K562 (cell line): ENCODE data around the gene ARL14. TPM values are rescaled to one million over a fixed set of nuclear protein-coding genes. Genes with fewer than 3 reads are reported as not detected.

Experiments used
- ATAC-seq: fragments of 200-7000 bp; cut with Tn5 transposase; 3 replicates; pipeline ENCODE4 v1.9.1; 2020; ENCODE audit warnings: moderate library complexity
- BruUV-seq: library from RNA; stranded (reverse); fragments of 400-500 nt; replicated peaks from 2 replicates; lab custom pipeline; 2021; lab: Mats Ljungman, UMichigan
- CTCF ChIA-PET: fragments of 300-600 bp; formaldehyde crosslinking; extraction: SDS; loops from one replicate; lab custom pipeline; 2021; ENCODE audit warnings: low intra/inter-chr PET ratio; lab: Yijun Ruan, JAX
- POLR2A ChIA-PET: fragments of 300-600, 350-650 bp; sonication (Branson Sonifier 250); formaldehyde crosslinking; extraction: SDS; loops from one replicate; lab custom pipeline; 2021; ENCODE audit warnings: antibody characterized with exemption, inconsistent platforms; lab: Yijun Ruan, JAX
- DNase-seq, 4 experiments: peaks; one replicate each; pipeline versions ENCODE4 v3.0.0 to v3.0.0-alpha.2; 2011 to 2018; ENCODE audit warnings: low spot score in 3 of 4, mixed read lengths in 3 of 4; ENCODE audit errors: extremely low read depth in 1 of 4
- FAIRE-seq: peaks from 2 replicates; lab custom pipeline; 2011; peaks lifted over from hg19 to GRCh38; lab: Jason Lieb, UNC
- H2AFZ ChIP-seq: 2 replicates; pipeline ENCODE4 v1.6.0; 2011; ENCODE audit warnings: low read depth, low read length, control low read depth, inconsistent platforms
- H3K27ac ChIP-seq: fragments of 200-600 bp; 3 replicates; pipeline ENCODE4 v1.8.0; 2011; ENCODE audit warnings: low read depth, mild to moderate bottlenecking, control low read depth, inconsistent platforms, low read length, moderate library complexity, mixed read lengths; ENCODE audit errors: extremely low read depth
- H3K27me3 ChIP-seq, 2 experiments: fragments of 300-600 bp in 1 of 2; 2 replicates in 1 of 2; 3 replicates in 1 of 2; pipeline versions ENCODE4 v1.6.0 to v1.8.0; 2011; ENCODE audit warnings: inconsistent platforms in 2 of 2, low read length in 2 of 2, mild to moderate bottlenecking in 1 of 2, mixed read lengths in 1 of 2, moderate library complexity in 1 of 2; ENCODE audit not compliant: control insufficient read depth in 2 of 2, insufficient read depth in 2 of 2
- H3K36me3 ChIP-seq: fragments of 300-600 bp; 3 replicates; pipeline ENCODE4 v1.8.0; 2011; ENCODE audit warnings: mild to moderate bottlenecking, low read length, inconsistent platforms; ENCODE audit not compliant: control insufficient read depth, insufficient read depth
- H3K4me1 ChIP-seq, 2 experiments: fragments of 200-600 bp in 1 of 2; replicated peaks in 1 of 2; 2 replicates in 1 of 2; 3 replicates in 1 of 2; pipeline versions ENCODE4 v1.5.1 to v1.8.0; 2011; ENCODE audit warnings: inconsistent platforms in 2 of 2, low read length in 2 of 2, mild to moderate bottlenecking in 1 of 2, mixed read lengths in 1 of 2, moderate library complexity in 1 of 2; ENCODE audit not compliant: control insufficient read depth in 2 of 2, insufficient read depth in 2 of 2
- H3K4me2 ChIP-seq: 2 replicates; pipeline ENCODE4 v1.6.1; 2011; ENCODE audit warnings: low read length, control low read depth, inconsistent platforms, mixed read lengths; ENCODE audit not compliant: insufficient read depth
- H3K4me3 ChIP-seq: fragments of 200-600 bp; sonication (generic), shearing (Covaris generic); 2 replicates; pipeline ENCODE4 v1.5.1; 2016; ENCODE audit warnings: control low read depth, inconsistent platforms
- H3K79me2 ChIP-seq: fragments of 200-600 bp; 3 replicates; pipeline ENCODE4 v1.8.0; 2011; ENCODE audit warnings: low read length, inconsistent platforms; ENCODE audit not compliant: control insufficient read depth, insufficient read depth
- H3K9ac ChIP-seq, 2 experiments: 2 replicates each; pipeline versions ENCODE4 v1.6.0 to v1.6.1; 2011; ENCODE audit warnings: low read depth in 2 of 2, low read length in 2 of 2, control low read depth in 1 of 2, inconsistent platforms in 1 of 2, mild to moderate bottlenecking in 1 of 2, mixed read lengths in 1 of 2; ENCODE audit not compliant: insufficient read depth in 1 of 2
- H3K9me1 ChIP-seq: one replicate; pipeline ENCODE4 v1.6.0; 2011; ENCODE audit warnings: inconsistent platforms, mild to moderate bottlenecking, low read length, moderate library complexity; ENCODE audit not compliant: control insufficient read depth, insufficient read depth
- H3K9me3 ChIP-seq: replicated peaks from 2 replicates; pipeline ENCODE4 v1.5.1; 2011; ENCODE audit warnings: low read depth, low read length, inconsistent platforms; ENCODE audit not compliant: control insufficient read depth, insufficient read depth
- H4K20me1 ChIP-seq: replicated peaks from 2 replicates; pipeline ENCODE4 v1.6.1; 2011; ENCODE audit warnings: low read length, inconsistent platforms, mixed read lengths; ENCODE audit not compliant: control insufficient read depth, insufficient read depth
- ATF7 ChIP-seq: fragments of 450-650 bp; IDR thresholded peaks from 2 replicates; pipeline ENCODE4 v1.7.1; 2014; ENCODE audit warnings: mild to moderate bottlenecking, moderate library complexity
- CREB1 ChIP-seq, 2 experiments: sonication (generic) in 1 of 2; formaldehyde crosslinking in 1 of 2; IDR thresholded peaks; 2 replicates each; pipeline versions ENCODE4 v1.6.1 to v1.8.0; 2012 to 2022; ENCODE audit warnings: inconsistent platforms in 1 of 2, mild to moderate bottlenecking in 1 of 2, missing genetic modification reagents in 1 of 2, moderate library complexity in 1 of 2
- CREM ChIP-seq: IDR thresholded peaks from 2 replicates; pipeline ENCODE4 v1.6.1; 2014; ENCODE audit warnings: antibody characterized with exemption, low read depth
- ETV6 ChIP-seq, 3 experiments: fragments of 150-350 bp in 1 of 3; sonication (generic) in 1 of 3; formaldehyde crosslinking in 1 of 3; IDR thresholded peaks; 2 replicates each; pipeline versions ENCODE4 v1.6.1 to v1.8.0; 2014 to 2022; ENCODE audit warnings: borderline replicate concordance in 2 of 3, low read depth in 2 of 3, antibody characterized with exemption in 1 of 3, low read length in 1 of 3, mild to moderate bottlenecking in 1 of 3, missing genetic modification reagents in 1 of 3
- GTF2B ChIP-seq: IDR thresholded peaks from 2 replicates; pipeline ENCODE4 v1.6.1; 2011; ENCODE audit not compliant: insufficient read length; ENCODE audit errors: extremely low read depth
- KLF10 ChIP-seq: fragments of 250-450 bp; sonication (Bioruptor Pico); IDR thresholded peaks from 2 replicates; pipeline ENCODE4 v1.6.1; 2021; ENCODE audit warnings: matching md5 sums
- NCOA2 ChIP-seq, 2 experiments: fragments of 450-650 bp; IDR thresholded peaks; 2 replicates each; pipeline ENCODE4 v1.6.1; 2018; ENCODE audit warnings: mild to moderate bottlenecking in 2 of 2, moderate library complexity in 1 of 2; ENCODE audit not compliant: partially characterized antibody in 2 of 2
- NCOR1 ChIP-seq: fragments of 450-650 bp; IDR thresholded peaks from 2 replicates; pipeline ENCODE4 v1.6.1; 2016; ENCODE audit warnings: mild to moderate bottlenecking, moderate library complexity
- RHOXF2B ChIP-seq: fragments of 250-450 bp; sonication (Bioruptor Pico); conservative IDR thresholded peaks from 2 replicates; pipeline ENCODE4 v1.5.1; 2021
- SMAD2 ChIP-seq: fragments of 150-350 bp; IDR thresholded peaks from 2 replicates; pipeline ENCODE4 v1.6.1; 2014; ENCODE audit warnings: low read depth, mild to moderate bottlenecking, low read length
- SMARCA5 ChIP-seq: fragments of 450-650 bp; IDR thresholded peaks from 2 replicates; pipeline ENCODE4 v1.6.1; 2016
- TAL1 ChIP-seq: fragments of 450-650 bp; IDR thresholded peaks from 2 replicates; pipeline ENCODE4 v1.6.1; 2016; ENCODE audit warnings: mild to moderate bottlenecking
- TBL1XR1 ChIP-seq, 2 experiments: IDR thresholded peaks; 2 replicates each; pipeline ENCODE4 v1.6.1; 2012; ENCODE audit warnings: improper control_type of control experiment in 2 of 2, low read length in 2 of 2, mild to moderate bottlenecking in 1 of 2
- TCF7 ChIP-seq: sonication (generic); IDR thresholded peaks from 2 replicates; pipeline ENCODE4 v1.6.1; 2016; ENCODE audit warnings: antibody characterized with exemption, borderline replicate concordance
- TSC22D4 ChIP-seq: fragments of 450-650 bp; IDR thresholded peaks from 2 replicates; pipeline ENCODE4 v1.6.1; 2016; ENCODE audit warnings: missing genetic modification characterization, missing biosample characterization, control low read depth
- YBX1 ChIP-seq: fragments of 450-650 bp; IDR thresholded peaks from 2 replicates; pipeline ENCODE4 v1.7.1; 2016; ENCODE audit warnings: mild to moderate bottlenecking
- ZBTB1 ChIP-seq: sonication (generic); formaldehyde crosslinking; IDR thresholded peaks from 2 replicates; pipeline ENCODE4 v1.8.1; 2023; ENCODE audit warnings: missing genetic modification reagents, low read depth, mild to moderate bottlenecking, borderline replicate concordance
- ZBTB7A ChIP-seq: IDR thresholded peaks from 2 replicates; pipeline ENCODE4 v1.6.1; 2011; ENCODE audit warnings: low read depth, mild to moderate bottlenecking, low read length, moderate library complexity, borderline replicate concordance; ENCODE audit not compliant: control insufficient read depth
- ZNF165 ChIP-seq: fragments of 250-450 bp; sonication (Bioruptor Pico); IDR thresholded peaks from 2 replicates; pipeline ENCODE4 v1.4.0; 2020; ENCODE audit warnings: borderline replicate concordance
- ZNF184 ChIP-seq: sonication (generic); formaldehyde crosslinking; IDR thresholded peaks from 2 replicates; pipeline ENCODE4 v1.5.0; 2020; ENCODE audit warnings: missing genetic modification reagents
- WGBS: fragments of 100-300 bp; shearing (Covaris generic); methylation state at CpG from one replicate; pipeline ENCODE4 v1.1.6; 2016; ENCODE audit warnings: low coverage, mixed read lengths; ENCODE audit not compliant: insufficient coverage; ENCODE audit errors: missing lambda C conversion rate; 5-methylcytosine and 5-hydroxymethylcytosine counted together
- in situ Hi-C: fragments of 300-500 bp; cut with MboI; formaldehyde crosslinking; loops from 4 replicates; pipeline ENCODE4 v1.15.0; 2018; ENCODE audit warnings: inconsistent platforms, mixed read lengths
- intact Hi-C: fragments of 100-400 bp; cut with micrococcal nuclease; formaldehyde crosslinking; loops from 2 replicates; pipeline ENCODE4 v1.14.2; 2022
- polyA plus RNA-seq, 8 experiments: library from polyadenylated mRNA; depleted of rRNA in 4 of 8; stranded (reverse) in 5 of 8; unstranded in 3 of 8; fragments of >200 nt; fragmentation: Nextera tagmentation in 2 of 8; fragmentation: Illumina TruSeq in 1 of 8; extraction: Ambion mirVana in 2 of 8; extraction: Trizol in 1 of 8; gene quantifications; 2 replicates each; pipeline versions ENCODE4 v1.2.1 to v1.2.3, GENCODE V29; 2011 to 2014; ENCODE audit warnings: inconsistent platforms in 1 of 8, missing spikeins in 1 of 8
- total RNA-seq, 7 experiments: library from RNA; depleted of rRNA in 6 of 7; stranded (reverse); fragments of >200 nt in 6 of 7; fragmentation: Illumina TruSeq in 2 of 7; extraction: Trizol in 2 of 7; gene quantifications; 2 replicates each; pipeline versions ENCODE4 v1.2.1 to v1.2.3, GENCODE V29; 2011 to 2021; ENCODE audit warnings: low replicate concordance in 1 of 7
- TF ChIP-seq, protein P1 (sequence below), 2 experiments: fragments of 450-650 bp in 1 of 2; sonication (generic) in 1 of 2; formaldehyde crosslinking in 1 of 2; IDR thresholded peaks in 1 of 2; conservative IDR thresholded peaks in 1 of 2; 2 replicates each; pipeline versions ENCODE4 v1.6.1 to v1.8.1; 2016 to 2023; ENCODE audit warnings: mild to moderate bottlenecking in 2 of 2, moderate library complexity in 2 of 2, inconsistent platforms in 1 of 2, missing genetic modification reagents in 1 of 2
- TF ChIP-seq, protein P2 (sequence below): IDR thresholded peaks from 2 replicates; pipeline ENCODE4 v1.6.1; 2016; ENCODE audit warnings: missing genetic modification characterization, missing compliant biosample characterization

ARL14 gene
- total and polyA plus RNA-seq, 9 of the 15 experiments (the other 6 are each of a cell fraction or from before 2014, with no cell fraction given) = not detected

GRCh38 chr3:160695003-160695402, 18.0 kb downstream of the ARL14 start:
- no TSS peak for BruUV-seq
- no peaks in the 10 kb centered on the region for H3K79me2 ChIP-seq
- DNase-seq (peak in 2 of 4 experiments; percentile 11 to 17), FAIRE-seq (no peak), ATAC-seq (peak; percentile 47)
- no peaks in the 10 kb centered on the region for H4K20me1 ChIP-seq
- no peaks in the 10 kb centered on the region for H3K36me3 ChIP-seq
- H3K9ac ChIP-seq = no peak overlapping the region
- H3K9me1 ChIP-seq = no peaks in the 10 kb centered on the region
- no peak overlapping the region for H3K4me3 ChIP-seq
- H3K4me1 ChIP-seq = no peaks in the 10 kb centered on the region
- in situ Hi-C loops (no loop called here), intact Hi-C loops (no loop called here)
- no peak overlapping the region for H3K4me2 ChIP-seq
- ChIA-PET POLR2A (no interaction called here), CTCF (no interaction called here)
- no peaks in the 10 kb centered on the region for H3K27me3 ChIP-seq
- H3K27ac ChIP-seq = no peak overlapping the region
- under 1% methylated on average over 8 of the region's 8 CpGs for WGBS
- no peaks in the 10 kb centered on the region for H3K9me3 ChIP-seq
- H2AFZ ChIP-seq = no peak overlapping the region
- TF ChIP-seq TSC22D4 (tag) = no peak
- TF ChIP-seq KLF10 = no peak
- TF ChIP-seq SMARCA5 = no peak
- TF ChIP-seq YBX1 = no peak
- no peak for TF ChIP-seq GTF2B
- no peak for TF ChIP-seq SMAD2
- TF ChIP-seq ZNF184 (CRISPR knock-in tag) = no peak
- TF ChIP-seq ZBTB1 (CRISPR knock-in tag) = no peak
- TF ChIP-seq CREB1 (IDR thresholded peaks at IDR 0.05) = peak; percentile 74
- no peak; the same call in 1 of the 2 replicates for TF ChIP-seq CREB1 (CRISPR knock-in tag; IDR thresholded peaks at IDR 0.05)
- TF ChIP-seq, protein P1, sequence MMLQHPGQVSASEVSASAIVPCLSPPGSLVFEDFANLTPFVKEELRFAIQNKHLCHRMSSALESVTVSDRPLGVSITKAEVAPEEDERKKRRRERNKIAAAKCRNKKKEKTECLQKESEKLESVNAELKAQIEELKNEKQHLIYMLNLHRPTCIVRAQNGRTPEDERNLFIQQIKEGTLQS (IDR thresholded peaks at IDR 0.05) = peak; percentile 80
- TF ChIP-seq, protein P1 (CRISPR knock-in tag; conservative IDR thresholded peaks at IDR 0.05) = no peak
- TF ChIP-seq TBL1XR1 (IDR thresholded peaks at IDR 0.05; ENCODE audit: low read length in 2 of 2) = no peak
- no peak for TF ChIP-seq TCF7
- TF ChIP-seq ATF7 = peak; percentile 60; the same call in 1 of the 2 replicates
- TF ChIP-seq NCOA2 (IDR thresholded peaks at IDR 0.05; ENCODE audit: partially characterized antibody in 2 of 2) = no peak
- TF ChIP-seq NCOR1 = no peak
- TF ChIP-seq ZBTB7A = no peak
- TF ChIP-seq CREM = peak; percentile 83
- TF ChIP-seq ZNF165 (CRISPR knock-in tag) = no peak
- TF ChIP-seq, protein P2, sequence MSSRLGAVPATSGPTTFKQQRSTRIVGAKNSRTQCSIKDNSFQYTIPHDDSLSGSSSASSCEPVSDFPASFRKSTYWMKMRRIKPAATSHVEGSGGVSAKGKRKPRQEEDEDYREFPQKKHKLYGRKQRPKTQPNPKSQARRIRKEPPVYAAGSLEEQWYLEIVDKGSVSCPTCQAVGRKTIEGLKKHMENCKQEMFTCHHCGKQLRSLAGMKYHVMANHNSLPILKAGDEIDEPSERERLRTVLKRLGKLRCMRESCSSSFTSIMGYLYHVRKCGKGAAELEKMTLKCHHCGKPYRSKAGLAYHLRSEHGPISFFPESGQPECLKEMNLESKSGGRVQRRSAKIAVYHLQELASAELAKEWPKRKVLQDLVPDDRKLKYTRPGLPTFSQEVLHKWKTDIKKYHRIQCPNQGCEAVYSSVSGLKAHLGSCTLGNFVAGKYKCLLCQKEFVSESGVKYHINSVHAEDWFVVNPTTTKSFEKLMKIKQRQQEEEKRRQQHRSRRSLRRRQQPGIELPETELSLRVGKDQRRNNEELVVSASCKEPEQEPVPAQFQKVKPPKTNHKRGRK (tag) = no peak
- TF ChIP-seq TAL1 = no peak
- no peak for TF ChIP-seq ETV6 (IDR thresholded peaks at IDR 0.05; ENCODE audit: borderline replicate concordance in 1 of 2, low read depth in 2 of 2, low read length in 1 of 2)
- no peak for TF ChIP-seq ETV6 (CRISPR knock-in tag; IDR thresholded peaks at IDR 0.05; ENCODE audit: borderline replicate concordance)
- TF ChIP-seq RHOXF2B = no peak
